K562 (cell line): Measurements from ENCODE around the gene EIF4E. TPM values are rescaled to one million over a fixed set of nuclear protein-coding genes. Genes with fewer than 3 reads are reported as not detected.

Source experiments
- BACH1 ChIP-seq: fragments of 200-800 bp; sonication (Bioruptor generic); IDR thresholded peaks from 2 replicates; pipeline ENCODE4 v1.6.1; 2016; ENCODE audit warnings: missing genetic modification characterization, missing compliant biosample characterization
- CCNT2 ChIP-seq: IDR thresholded peaks from 2 replicates; pipeline ENCODE4 v1.6.1; 2011; ENCODE audit warnings: borderline replicate concordance, low read depth, mild to moderate bottlenecking, moderate library complexity, mixed read lengths, low read length; ENCODE audit not compliant: insufficient read length; ENCODE audit errors: extremely low read depth
- CHCHD3 ChIP-seq: fragments of 250-450 bp; sonication (Bioruptor Pico); IDR thresholded peaks from 2 replicates; pipeline ENCODE4 v2.1.2; 2022; ENCODE audit warnings: mild to moderate bottlenecking
- CREB1 ChIP-seq, 2 experiments: sonication (generic) in 1 of 2; formaldehyde crosslinking in 1 of 2; IDR thresholded peaks; 2 replicates each; pipeline versions ENCODE4 v1.6.1 to v1.8.0; 2012 to 2022; ENCODE audit warnings: inconsistent platforms in 1 of 2, mild to moderate bottlenecking in 1 of 2, missing genetic modification reagents in 1 of 2, moderate library complexity in 1 of 2
- EHMT2 ChIP-seq: fragments of 450-650 bp; IDR thresholded peaks from 2 replicates; pipeline ENCODE4 v1.6.1; 2018; ENCODE audit warnings: antibody characterized with exemption
- FOS ChIP-seq: IDR thresholded peaks from 3 replicates; pipeline ENCODE4 v1.6.1; 2011; ENCODE audit not compliant: insufficient read length; ENCODE audit errors: extremely low read depth
- KDM2B ChIP-seq: fragments of 250-450 bp; sonication (Bioruptor Pico); IDR thresholded peaks from 2 replicates; pipeline ENCODE4 v1.8.0; 2021; ENCODE audit warnings: mild to moderate bottlenecking, moderate library complexity
- POLR2G ChIP-seq: fragments of 200-400 bp; formaldehyde crosslinking; IDR thresholded peaks from 2 replicates; pipeline ENCODE4 v1.6.1; 2017; ENCODE audit warnings: low read depth, mild to moderate bottlenecking, antibody characterized with exemption, low read length, moderate library complexity
- POU5F1 ChIP-seq: fragments of 150-350 bp; IDR thresholded peaks from 2 replicates; pipeline ENCODE4 v1.6.1; 2014; ENCODE audit warnings: borderline replicate concordance, low read length, low read depth, mild to moderate bottlenecking; ENCODE audit not compliant: partially characterized antibody
- PRMT5 ChIP-seq: sonication (generic); formaldehyde crosslinking; IDR thresholded peaks from 2 replicates; pipeline ENCODE4 v1.5.0; 2020; ENCODE audit warnings: missing genetic modification reagents
- RAD51 ChIP-seq: fragments of 450-650 bp; IDR thresholded peaks from 2 replicates; pipeline ENCODE4 v1.7.1; 2016; ENCODE audit warnings: low read depth, mild to moderate bottlenecking, borderline replicate concordance
- SAFB ChIP-seq: fragments of 200-400 bp; formaldehyde crosslinking; IDR thresholded peaks from 2 replicates; pipeline ENCODE4 v1.6.1; 2017; ENCODE audit warnings: low read depth, low read length, borderline replicate concordance
- SP1 ChIP-seq: sonication (generic); formaldehyde crosslinking; IDR thresholded peaks from 2 replicates; pipeline ENCODE4 v1.8.1; 2022; ENCODE audit warnings: mild to moderate bottlenecking, missing genetic modification reagents
- STAT5B ChIP-seq: fragments of 250-450 bp; sonication (Bioruptor Pico); IDR thresholded peaks from 2 replicates; pipeline ENCODE4 v1.8.0; 2021; ENCODE audit warnings: mild to moderate bottlenecking, inconsistent platforms
- TBP ChIP-seq: optimal IDR thresholded peaks from 2 replicates; pipeline ENCODE3; 2011; ENCODE audit warnings: low read depth, low read length, improper control_type of control experiment
- TEAD4 ChIP-seq, 2 experiments: sonication (generic) in 1 of 2; formaldehyde crosslinking in 1 of 2; IDR thresholded peaks; 2 replicates each; pipeline versions ENCODE4 v1.6.1 to v1.8.0; 2012 to 2022; ENCODE audit warnings: borderline replicate concordance in 1 of 2, inconsistent platforms in 1 of 2, low read length in 1 of 2, mild to moderate bottlenecking in 1 of 2, missing genetic modification reagents in 1 of 2
- TGIF2 ChIP-seq: sonication (generic); formaldehyde crosslinking; IDR thresholded peaks from 2 replicates; pipeline ENCODE4 v1.8.1; 2022; ENCODE audit warnings: mild to moderate bottlenecking, missing genetic modification reagents, moderate library complexity
- ZKSCAN1 ChIP-seq: fragments of 150-350 bp; IDR thresholded peaks from 2 replicates; pipeline ENCODE4 v1.6.1; 2016; ENCODE audit warnings: low read depth, low read length
- ZNF165 ChIP-seq: fragments of 250-450 bp; sonication (Bioruptor Pico); IDR thresholded peaks from 2 replicates; pipeline ENCODE4 v1.4.0; 2020; ENCODE audit warnings: borderline replicate concordance
- ZNF253 ChIP-seq: fragments of 250-450 bp; sonication (Bioruptor Pico); conservative IDR thresholded peaks from 2 replicates; pipeline ENCODE4 v1.6.1; 2021; ENCODE audit warnings: mild to moderate bottlenecking
- polyA plus RNA-seq, 8 experiments: library from polyadenylated mRNA; depleted of rRNA in 4 of 8; stranded (reverse) in 5 of 8; unstranded in 3 of 8; fragments of >200 nt; fragmentation: Nextera tagmentation in 2 of 8; fragmentation: Illumina TruSeq in 1 of 8; extraction: Ambion mirVana in 2 of 8; extraction: Trizol in 1 of 8; gene quantifications; 2 replicates each; pipeline versions ENCODE4 v1.2.1 to v1.2.3, GENCODE V29; 2011 to 2014; ENCODE audit warnings: inconsistent platforms in 1 of 8, missing spikeins in 1 of 8
- total RNA-seq, 7 experiments: library from RNA; depleted of rRNA in 6 of 7; stranded (reverse); fragments of >200 nt in 6 of 7; fragmentation: Illumina TruSeq in 2 of 7; extraction: Trizol in 2 of 7; gene quantifications; 2 replicates each; pipeline versions ENCODE4 v1.2.1 to v1.2.3, GENCODE V29; 2011 to 2021; ENCODE audit warnings: low replicate concordance in 1 of 7
- TF ChIP-seq, protein P1 (sequence below): fragments of 250-450 bp; sonication (Bioruptor Pico); IDR thresholded peaks from 2 replicates; pipeline ENCODE4 v1.6.1; 2021; ENCODE audit warnings: mild to moderate bottlenecking
- TF ChIP-seq, protein P2 (sequence below): IDR thresholded peaks from 2 replicates; pipeline ENCODE4 v1.6.1; 2012; ENCODE audit warnings: low read depth, low read length, improper control_type of control experiment, borderline replicate concordance
- TF ChIP-seq, protein P3 (sequence below), 2 experiments: fragments of 200-800 bp in 1 of 2; sonication (Bioruptor generic) in 1 of 2; sonication (generic) in 1 of 2; formaldehyde crosslinking in 1 of 2; IDR thresholded peaks in 1 of 2; conservative IDR thresholded peaks in 1 of 2; 2 replicates each; pipeline versions ENCODE4 v1.5.0 to v1.6.1; 2016 to 2020; ENCODE audit warnings: missing compliant biosample characterization in 1 of 2, missing genetic modification characterization in 1 of 2, missing genetic modification reagents in 1 of 2

The EIF4E gene
- total and polyA plus RNA-seq, 9 of the 15 experiments (the other 6 are each of a cell fraction or from before 2014, with no cell fraction given) = 164 to 489 (median 179) TPM

DNA sequence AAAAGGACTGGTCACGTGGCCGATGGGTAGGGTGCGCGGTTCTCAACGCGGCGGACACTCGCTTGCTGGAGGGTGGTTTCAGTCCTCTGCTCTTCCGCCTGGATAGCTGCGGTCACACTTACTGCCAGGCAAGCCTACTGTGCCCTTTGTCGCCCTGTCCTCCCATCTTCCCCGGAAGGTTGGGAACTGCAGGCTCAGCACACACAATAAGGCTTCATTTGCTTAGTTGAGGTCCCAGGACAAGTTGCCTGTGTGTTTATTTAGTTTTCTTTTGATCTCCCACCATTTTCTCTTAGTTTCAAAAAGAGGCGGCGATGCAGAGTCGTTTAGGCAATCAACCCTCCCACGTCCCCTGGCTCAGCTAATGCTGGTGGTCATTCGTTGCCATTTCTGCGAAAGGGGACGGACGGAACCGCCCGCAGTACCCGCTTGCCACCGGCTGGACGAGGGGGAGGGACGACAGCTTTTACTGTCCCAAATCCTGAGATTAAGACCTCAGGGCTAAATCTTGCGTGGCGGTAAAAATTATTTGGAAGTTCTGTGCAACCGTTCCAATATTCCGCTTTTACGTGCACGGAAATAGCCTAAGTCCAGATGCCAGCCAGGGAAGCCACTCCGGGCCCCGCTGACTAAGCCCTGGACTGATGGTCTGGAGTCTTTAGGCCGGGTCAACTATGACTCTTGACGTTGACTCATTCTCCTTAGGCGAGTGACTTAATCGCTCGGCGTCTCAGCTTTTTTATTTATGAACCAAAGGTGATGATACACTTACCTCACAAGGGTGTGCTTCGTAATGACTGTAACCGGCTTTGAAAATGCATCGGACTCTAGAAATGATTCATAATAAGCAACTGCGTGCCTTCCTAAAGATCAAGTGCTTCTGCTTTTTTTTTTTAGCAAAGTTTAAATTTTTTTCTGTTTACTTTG is 671 bp upstream of the EIF4E start (continued):
- TF ChIP-seq, protein P1, sequence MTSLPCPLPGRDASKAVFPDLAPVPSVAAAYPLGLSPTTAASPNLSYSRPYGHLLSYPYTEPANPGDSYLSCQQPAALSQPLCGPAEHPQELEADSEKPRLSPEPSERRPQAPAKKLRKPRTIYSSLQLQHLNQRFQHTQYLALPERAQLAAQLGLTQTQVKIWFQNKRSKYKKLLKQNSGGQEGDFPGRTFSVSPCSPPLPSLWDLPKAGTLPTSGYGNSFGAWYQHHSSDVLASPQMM (CRISPR knock-in tag) = no peak
- TF ChIP-seq CCNT2 (peak; percentile 0), FOS (peak; percentile 29), TEAD4 (IDR thresholded peaks at IDR 0.05; ENCODE audit: low read length) (peak; percentile 2), TEAD4 (CRISPR knock-in tag; IDR thresholded peaks at IDR 0.05; ENCODE audit: borderline replicate concordance) (no peak), PRMT5 (CRISPR knock-in tag) (no peak), TBP (peak; percentile 78), CHCHD3 (CRISPR knock-in tag) (no peak), ZNF253 (CRISPR knock-in tag) (no peak), ZKSCAN1 (peak; percentile 38; the same call in 1 of the 2 replicates), STAT5B (no peak), SP1 (CRISPR knock-in tag) (peak; percentile 57), CREB1 (IDR thresholded peaks at IDR 0.05) (peak; percentile 95), CREB1 (CRISPR knock-in tag; IDR thresholded peaks at IDR 0.05) (peak; percentile 76; the same call in 1 of the 2 replicates), BACH1 (tag) (peak; percentile 52; the same call in 1 of the 2 replicates), RAD51 (no peak), EHMT2 (peak; percentile 40; the same call in 1 of the 2 replicates), ZNF165 (0 out of 2 replicates have a peak, but pooled peaks have one; percentile 15), POU5F1 (no peak), SAFB (no peak), TGIF2 (CRISPR knock-in tag) (no peak), POLR2G (peak; percentile 17), KDM2B (CRISPR knock-in tag) (no peak)
- TF ChIP-seq, protein P2, sequence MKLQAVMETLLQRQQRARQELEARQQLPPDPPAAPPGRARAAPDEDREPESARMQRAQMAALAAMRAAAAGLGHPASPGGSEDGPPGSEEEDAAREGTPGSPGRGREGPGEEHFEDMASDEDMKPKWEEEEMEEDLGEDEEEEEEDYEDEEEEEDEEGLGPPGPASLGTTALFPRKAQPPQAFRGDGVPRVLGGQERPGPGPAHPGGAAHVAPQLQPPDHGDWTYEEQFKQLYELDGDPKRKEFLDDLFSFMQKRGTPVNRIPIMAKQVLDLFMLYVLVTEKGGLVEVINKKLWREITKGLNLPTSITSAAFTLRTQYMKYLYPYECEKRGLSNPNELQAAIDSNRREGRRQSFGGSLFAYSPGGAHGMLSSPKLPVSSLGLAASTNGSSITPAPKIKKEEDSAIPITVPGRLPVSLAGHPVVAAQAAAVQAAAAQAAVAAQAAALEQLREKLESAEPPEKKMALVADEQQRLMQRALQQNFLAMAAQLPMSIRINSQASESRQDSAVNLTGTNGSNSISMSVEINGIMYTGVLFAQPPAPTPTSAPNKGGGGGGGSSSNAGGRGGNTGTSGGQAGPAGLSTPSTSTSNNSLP = peak; percentile 61; the same call in 1 of the 2 replicates
- TF ChIP-seq, protein P3, sequence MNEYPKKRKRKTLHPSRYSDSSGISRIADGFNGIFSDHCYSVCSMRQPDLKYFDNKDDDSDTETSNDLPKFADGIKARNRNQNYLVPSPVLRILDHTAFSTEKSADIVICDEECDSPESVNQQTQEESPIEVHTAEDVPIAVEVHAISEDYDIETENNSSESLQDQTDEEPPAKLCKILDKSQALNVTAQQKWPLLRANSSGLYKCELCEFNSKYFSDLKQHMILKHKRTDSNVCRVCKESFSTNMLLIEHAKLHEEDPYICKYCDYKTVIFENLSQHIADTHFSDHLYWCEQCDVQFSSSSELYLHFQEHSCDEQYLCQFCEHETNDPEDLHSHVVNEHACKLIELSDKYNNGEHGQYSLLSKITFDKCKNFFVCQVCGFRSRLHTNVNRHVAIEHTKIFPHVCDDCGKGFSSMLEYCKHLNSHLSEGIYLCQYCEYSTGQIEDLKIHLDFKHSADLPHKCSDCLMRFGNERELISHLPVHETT (CRISPR knock-in tag; conservative IDR thresholded peaks at IDR 0.05 in 1 of 2, IDR thresholded peaks at IDR 0.05 in 1 of 2) = peak in 1 of 2 experiments; percentile 18; a peak in 2 of 4 replicates
